Trophoblast cell (in vitro differentiated cells and primary cell): ENCODE data around the gene CFD.
"Not testable (repeated sequence)": the region's sequence is repeated elsewhere in the genome, so short reads cannot be mapped to it uniquely, and the experiment has no call there.

Experiments used
- DNase-seq, 2 donors: peaks; one replicate each; pipeline ENCODE4 v3.0.0-alpha.2; 2016
- H2AFZ ChIP-seq: 2 replicates; pipeline ENCODE4 v1.6.1; 2013; ENCODE audit warnings: low read length, moderate library complexity, mild to moderate bottlenecking; ENCODE audit not compliant: insufficient read depth, poor library complexity
- H2AK5ac ChIP-seq: 2 replicates; pipeline ENCODE4 v1.6.1; 2013; ENCODE audit warnings: mild to moderate bottlenecking, low read length
- H2BK120ac ChIP-seq: 2 replicates; pipeline ENCODE4 v1.6.1; 2013; ENCODE audit warnings: low read length, mild to moderate bottlenecking, moderate library complexity; ENCODE audit not compliant: insufficient read depth, poor library complexity
- H2BK12ac ChIP-seq: 2 replicates; pipeline ENCODE4 v1.6.1; 2013; ENCODE audit warnings: mild to moderate bottlenecking, low read length, moderate library complexity
- H2BK5ac ChIP-seq: 2 replicates; pipeline ENCODE4 v1.6.1; 2013; ENCODE audit warnings: low read length, low read depth, moderate library complexity, mild to moderate bottlenecking; ENCODE audit not compliant: poor library complexity
- H3K14ac ChIP-seq: 2 replicates; pipeline ENCODE4 v1.6.1; 2013; ENCODE audit warnings: mild to moderate bottlenecking, low read length
- H3K18ac ChIP-seq: 2 replicates; pipeline ENCODE4 v1.6.1; 2013; ENCODE audit warnings: mild to moderate bottlenecking, low read length
- H3K23ac ChIP-seq: 2 replicates; pipeline ENCODE4 v1.6.1; 2013; ENCODE audit warnings: low read length
- H3K27ac ChIP-seq: 2 replicates; pipeline ENCODE4 v1.5.1; 2013; ENCODE audit warnings: low read depth, mild to moderate bottlenecking, inconsistent platforms, low read length, moderate library complexity
- H3K27me3 ChIP-seq: 2 replicates; pipeline ENCODE4 v1.6.1; 2013; ENCODE audit warnings: inconsistent platforms, mild to moderate bottlenecking, low read length, moderate library complexity; ENCODE audit not compliant: insufficient read depth
- H3K36me3 ChIP-seq, 2 experiments: 1 replicate in 1 of 2; 2 replicates in 1 of 2; pipeline ENCODE4 v1.6.1; 2013; ENCODE audit warnings: low read length in 2 of 2, mild to moderate bottlenecking in 2 of 2, moderate library complexity in 1 of 2; ENCODE audit not compliant: insufficient read depth in 2 of 2, control insufficient read depth in 1 of 2
- H3K4ac ChIP-seq: 2 replicates; pipeline ENCODE4 v1.6.1; 2013; ENCODE audit warnings: low read depth, mild to moderate bottlenecking, low read length, moderate library complexity
- H3K4me1 ChIP-seq, 2 experiments: 1 replicate in 1 of 2; 2 replicates in 1 of 2; pipeline ENCODE4 v1.6.1; 2013; ENCODE audit warnings: low read length in 2 of 2, mild to moderate bottlenecking in 2 of 2, moderate library complexity in 1 of 2; ENCODE audit not compliant: insufficient read depth in 2 of 2, control insufficient read depth in 1 of 2
- H3K4me2 ChIP-seq: 2 replicates; pipeline ENCODE4 v1.6.1; 2013; ENCODE audit warnings: inconsistent platforms, mild to moderate bottlenecking, low read length, moderate library complexity
- H3K4me3 ChIP-seq: 2 replicates; pipeline ENCODE4 v1.5.1; 2013; ENCODE audit warnings: mild to moderate bottlenecking, low read depth, low read length, inconsistent platforms
- H3K79me1 ChIP-seq: one replicate; pipeline ENCODE4 v1.6.1; 2013; ENCODE audit warnings: low read length
- H3K79me2 ChIP-seq: 2 replicates; pipeline ENCODE4 v1.6.1; 2013; ENCODE audit warnings: low read length, mild to moderate bottlenecking; ENCODE audit not compliant: control insufficient read depth, insufficient read depth, poor library complexity
- H3K9ac ChIP-seq: 2 replicates; pipeline ENCODE4 v1.6.1; 2013; ENCODE audit warnings: mild to moderate bottlenecking, low read length
- H3K9me3 ChIP-seq: 2 replicates; pipeline ENCODE4 v1.6.1; 2013; ENCODE audit warnings: low read depth, mild to moderate bottlenecking, control low read depth, inconsistent platforms, low read length; ENCODE audit not compliant: insufficient read depth
- H4K12ac ChIP-seq: 2 replicates; pipeline ENCODE4 v1.6.1; 2013; ENCODE audit warnings: low read depth, mild to moderate bottlenecking, low read length, moderate library complexity
- H4K8ac ChIP-seq: 2 replicates; pipeline ENCODE4 v1.6.1; 2013; ENCODE audit warnings: low read depth, mild to moderate bottlenecking, low read length, moderate library complexity
- H4K91ac ChIP-seq: one replicate; pipeline ENCODE4 v1.6.1; 2013; ENCODE audit warnings: low read depth, mild to moderate bottlenecking, low read length, moderate library complexity
- WGBS: extraction: QIAGEN DNeasy Blood & Tissue Kit; methylation state at CpG from one replicate; pipeline ENCODE4 v1.1.7; 2013; ENCODE audit warnings: missing lambda C conversion rate; ENCODE audit not compliant: insufficient read length, insufficient coverage; ENCODE audit errors: extremely low coverage; 5-methylcytosine and 5-hydroxymethylcytosine counted together

The CFD gene

DNA sequence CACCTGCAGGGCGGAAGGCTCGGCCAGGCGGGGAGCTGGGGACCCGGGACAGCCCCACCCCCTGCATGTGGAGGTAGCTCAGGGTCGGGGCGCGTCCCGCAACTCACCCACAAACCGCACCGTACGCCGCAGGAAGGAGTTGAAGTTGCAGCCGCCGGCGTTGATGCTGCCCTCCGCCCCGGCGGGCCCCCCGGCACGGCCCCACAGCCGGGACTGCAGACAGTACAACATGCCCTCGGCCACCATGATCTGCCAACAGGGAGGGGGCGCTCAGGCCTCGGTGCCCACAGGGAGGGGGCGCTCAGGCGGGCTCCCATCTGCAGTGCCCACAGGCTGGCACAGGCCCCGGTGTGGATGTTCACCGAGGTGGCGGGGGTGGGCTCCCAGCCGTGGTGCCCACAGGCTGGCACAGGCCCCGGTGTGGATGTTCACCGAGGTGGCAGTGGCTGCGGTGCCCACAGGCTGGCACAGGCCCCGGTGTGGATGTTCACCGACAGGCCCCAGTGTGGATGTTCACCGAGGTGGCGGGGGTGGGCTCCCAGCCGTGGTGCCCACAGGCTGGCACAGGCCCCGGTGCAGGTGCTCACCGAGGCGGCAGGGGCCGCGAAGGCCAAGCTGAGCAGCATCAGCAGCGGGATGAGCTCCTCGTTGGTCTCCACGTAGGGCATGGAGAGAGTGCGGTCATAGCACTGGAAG, 44.2 kb upstream of the CFD start:
- peaks cover 48 to 63% of the 10 kb centered on the region in 2 experiments for H3K36me3 ChIP-seq
- no peak overlapping the region for H4K12ac ChIP-seq
- H2AFZ ChIP-seq = no peak overlapping the region
- peaks cover 6% of the 10 kb centered on the region for H3K9me3 ChIP-seq
- no peaks in the 10 kb centered on the region for H3K4me1 ChIP-seq
- H3K4ac ChIP-seq = no peak overlapping the region
- H2BK5ac ChIP-seq = no peak overlapping the region
- no peak overlapping the region for H3K4me2 ChIP-seq
- DNase-seq = no peak
- no CpG with 5 or more reads among the region's 47 CpGs for WGBS
- H2AK5ac ChIP-seq = no peak overlapping the region
- H3K79me1 ChIP-seq = no peaks in the 10 kb centered on the region
- H3K9ac ChIP-seq = no peak overlapping the region
- H4K91ac ChIP-seq = no peak overlapping the region
- no peak overlapping the region for H3K4me3 ChIP-seq
- H3K27ac ChIP-seq = no peak overlapping the region
- H4K8ac ChIP-seq = no peak overlapping the region
- H2BK12ac ChIP-seq = no peak overlapping the region
- no peaks in the 10 kb centered on the region for H3K79me2 ChIP-seq
- no peak overlapping the region for H3K18ac ChIP-seq
- no peaks in the 10 kb centered on the region for H3K27me3 ChIP-seq
- H2BK120ac ChIP-seq = no peak overlapping the region
- H3K14ac ChIP-seq = no peak overlapping the region
- H3K23ac ChIP-seq = no peak overlapping the region

DNA sequence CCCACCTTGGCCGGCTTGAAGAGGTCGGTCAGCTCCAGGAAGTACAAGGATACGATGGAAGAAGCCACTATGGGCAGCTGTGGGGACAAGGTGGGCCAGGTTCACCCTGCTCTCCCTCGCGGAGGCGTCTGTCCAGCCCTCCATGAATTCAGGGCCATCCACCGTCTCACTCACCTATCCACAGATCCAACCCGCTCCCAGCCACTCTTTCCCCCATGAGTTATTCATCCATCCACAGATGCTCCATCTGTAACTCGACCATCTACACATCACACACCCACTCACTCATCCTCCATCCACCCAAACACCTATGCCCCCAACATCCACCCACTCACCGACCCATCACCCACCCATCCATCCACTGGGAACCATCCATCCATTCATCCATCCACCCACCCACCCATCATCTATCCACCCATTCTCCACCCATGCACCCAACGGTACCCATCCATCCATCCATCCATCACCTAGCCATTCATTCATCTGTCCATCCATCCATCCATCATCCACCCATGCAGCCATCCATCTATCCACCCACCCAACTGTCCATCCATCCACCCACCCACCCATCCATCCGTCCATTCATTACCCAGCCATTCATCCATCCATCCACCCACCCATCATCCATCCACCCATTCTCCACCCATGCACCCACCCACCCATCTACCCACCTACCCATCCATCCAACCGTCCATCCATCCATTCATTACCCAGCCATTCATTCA, 43.5 kb upstream of the CFD start:
- Histone ChIP-seq H3K14ac (no peak overlapping the region), H3K4me1 (peaks cover 0 to 3% of the 10 kb centered on the region in 2 experiments), H3K79me2 (no peaks in the 10 kb centered on the region), H2BK5ac (no peak overlapping the region), H3K79me1 (no peaks in the 10 kb centered on the region), H3K4ac (no peak overlapping the region), H3K18ac (no peak overlapping the region), H3K9ac (no peak overlapping the region), H4K8ac (no peak overlapping the region), H2BK12ac (no peak overlapping the region), H3K27ac (no peak overlapping the region), H3K23ac (no peak overlapping the region), H3K36me3 (peaks cover 41 to 56% of the 10 kb centered on the region in 2 experiments), H3K9me3 (peaks cover 6% of the 10 kb centered on the region), H4K91ac (no peak overlapping the region), H2BK120ac (no peak overlapping the region), H2AK5ac (no peak overlapping the region), H3K4me3 (no peak overlapping the region), H2AFZ (no peak overlapping the region), H3K4me2 (no peak overlapping the region), H4K12ac (no peak overlapping the region), H3K27me3 (no peaks in the 10 kb centered on the region)
- 100% methylated on average over 3 of the region's 13 CpGs for WGBS
- DNase-seq = no peak

DNA sequence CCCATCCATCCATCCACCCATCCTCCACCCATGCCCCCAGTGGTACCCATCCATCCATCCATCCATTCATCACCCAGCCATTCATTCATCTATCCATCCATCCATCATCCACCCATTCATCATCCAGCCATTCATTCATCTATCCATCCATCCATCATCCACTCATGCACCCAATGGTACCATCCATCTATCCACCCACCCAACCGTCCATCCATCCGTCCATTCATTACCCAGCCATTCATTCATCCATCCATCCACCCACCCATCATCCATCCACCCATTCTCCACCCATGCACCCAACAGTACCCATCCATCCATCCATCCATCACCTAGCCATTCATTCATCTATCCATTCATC, 43.0 kb upstream of the CFD start:
- no peaks in the 10 kb centered on the region for H3K27me3 ChIP-seq
- H3K4ac ChIP-seq = no peak overlapping the region
- no peak overlapping the region for H4K91ac ChIP-seq
- 100% methylated on average over 2 of the region's 2 CpGs for WGBS
- H3K9ac ChIP-seq = no peak overlapping the region
- no peak overlapping the region for H3K23ac ChIP-seq
- H3K27ac ChIP-seq = no peak overlapping the region
- no peak overlapping the region for H3K18ac ChIP-seq
- no peak overlapping the region for H3K4me3 ChIP-seq
- H2BK5ac ChIP-seq = no peak overlapping the region
- H3K4me1 ChIP-seq = peaks cover 0 to 3% of the 10 kb centered on the region in 2 experiments
- no peak overlapping the region for H3K14ac ChIP-seq
- H2BK12ac ChIP-seq = no peak overlapping the region
- H3K79me1 ChIP-seq = peaks cover 2% of the 10 kb centered on the region
- H4K8ac ChIP-seq = no peak overlapping the region
- no peaks in the 10 kb centered on the region for H3K79me2 ChIP-seq
- no peak overlapping the region for H2BK120ac ChIP-seq
- H2AK5ac ChIP-seq = no peak overlapping the region
- H3K9me3 ChIP-seq = peaks cover 6% of the 10 kb centered on the region
- no peak overlapping the region for H2AFZ ChIP-seq
- H3K4me2 ChIP-seq = no peak overlapping the region
- peaks cover 37 to 50% of the 10 kb centered on the region in 2 experiments for H3K36me3 ChIP-seq
- no peak overlapping the region for H4K12ac ChIP-seq
- no peak for DNase-seq

DNA sequence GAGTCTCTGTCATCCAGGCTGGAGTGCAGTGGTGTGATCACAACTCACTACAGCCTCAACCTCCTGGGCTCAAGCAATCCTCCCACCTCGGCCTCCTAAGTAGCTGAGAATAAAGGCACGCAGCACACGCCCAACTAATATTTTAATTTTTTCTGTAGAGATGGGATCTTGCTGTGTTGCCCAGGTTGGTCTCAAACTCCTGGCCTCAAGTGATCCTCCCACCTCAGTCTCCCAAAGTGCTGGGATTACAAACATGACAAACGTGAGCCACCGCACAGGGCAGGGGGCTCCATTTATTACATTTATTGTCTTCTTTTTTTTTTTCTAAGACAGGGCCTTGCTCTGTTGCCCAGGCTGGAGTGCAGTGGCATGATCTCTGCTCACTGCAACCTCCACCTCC, 39.3 kb upstream of the CFD start:
- H3K23ac ChIP-seq, H3K4me2 ChIP-seq, H4K8ac ChIP-seq, H2AFZ ChIP-seq, H3K27me3 ChIP-seq, H4K91ac ChIP-seq, H3K18ac ChIP-seq, H3K9ac ChIP-seq, H3K27ac ChIP-seq, H2BK120ac ChIP-seq, DNase-seq, H3K9me3 ChIP-seq, H2AK5ac ChIP-seq, H2BK12ac ChIP-seq, H2BK5ac ChIP-seq, H3K14ac ChIP-seq, H3K4ac ChIP-seq, H3K4me3 ChIP-seq, H3K79me2 ChIP-seq, H3K4me1 ChIP-seq, H3K79me1 ChIP-seq, H4K12ac ChIP-seq: not testable (repeated sequence)
- WGBS = no CpG with 5 or more reads among the region's 5 CpGs
- peaks cover under 1 to 15% of the 10 kb centered on the region in 2 experiments for H3K36me3 ChIP-seq
